Measurements from ENCODE around the gene RET.
A peak's percentile ranks its signal among the peaks of the same experiment; 100 is the strongest.
"Not testable (repeated sequence)": the region's sequence is repeated elsewhere in the genome, so short reads cannot be mapped to it uniquely, and the experiment has no call there.

The RET gene

GRCh38 chr10:43136432-43136831 is 59.6 kb downstream of the RET start:
- DNase-seq (ENCODE audit: low read depth) = no peak

- DNase-seq (ENCODE audit: low read depth) = no peak
These were observed 60.3 kb downstream of the RET start for GRCh38 chr10:43136995-43137716.

GRCh38 chr10:43137717-43138020 is 60.8 kb downstream of the RET start:
- DNase-seq (ENCODE audit: low read depth) = no peak

GRCh38 chr10:43138021-43138756 is 61.3 kb downstream of the RET start, which contains the start of gene CSGALNACT2:
TSS of gene CSGALNACT2 (plus strand) at chr10:43138445. CDS start at chr10:43155150, 16,705 bp downstream.
- peak; percentile 70 for DNase-seq (ENCODE audit: low read depth)

- DNase-seq (ENCODE audit: low read depth) = peak; percentile 24
These were observed 61.9 kb downstream of the RET start for GRCh38 chr10:43138757-43139241.

GRCh38 chr10:43141421-43141820 is 64.6 kb downstream of the RET start:
- DNase-seq (ENCODE audit: low read depth) = no peak

- no peak for DNase-seq (ENCODE audit: low read depth)
These were observed 68.4 kb downstream of the RET start for GRCh38 chr10:43145311-43145710.

GRCh38 chr10:43145936-43146335 is 69.1 kb downstream of the RET start:
- DNase-seq (ENCODE audit: low read depth) = not testable (repeated sequence)

GRCh38 chr10:43151371-43151770 is 74.5 kb downstream of the RET start:
- no peak for DNase-seq (ENCODE audit: low read depth)

- DNase-seq (ENCODE audit: low read depth) = no peak
These were observed 77.0 kb downstream of the RET start for GRCh38 chr10:43153901-43154300.

- DNase-seq (ENCODE audit: low read depth) = no peak
These were observed 78.4 kb downstream of the RET start for GRCh38 chr10:43155221-43155620.

- DNase-seq (ENCODE audit: low read depth) = no peak
These were observed 78.9 kb downstream of the RET start for GRCh38 chr10:43155741-43156140.

GRCh38 chr10:43156590-43157341 is 79.9 kb downstream of the RET start:
- DNase-seq (ENCODE audit: low read depth) = no peak

GRCh38 chr10:43158636-43159035 is 81.8 kb downstream of the RET start:
- DNase-seq (ENCODE audit: low read depth) = no peak

- DNase-seq (ENCODE audit: low read depth) = no peak
These were observed 83.4 kb downstream of the RET start for GRCh38 chr10:43160046-43160920.

- DNase-seq (ENCODE audit: low read depth) = no peak
These were observed 84.0 kb downstream of the RET start for GRCh38 chr10:43160921-43161255.

GRCh38 chr10:43162604-43163003 is 85.7 kb downstream of the RET start:
- no peak for DNase-seq (ENCODE audit: low read depth)

GRCh38 chr10:43166207-43166879 is 89.5 kb downstream of the RET start:
- no peak for DNase-seq (ENCODE audit: low read depth)

- no peak for DNase-seq (ENCODE audit: low read depth)
These were observed 90.1 kb downstream of the RET start for GRCh38 chr10:43166880-43167497.

- no peak for DNase-seq (ENCODE audit: low read depth)
These were observed 90.6 kb downstream of the RET start for GRCh38 chr10:43167498-43167889.

GRCh38 chr10:43170491-43170890 is 93.6 kb downstream of the RET start:
- no peak for DNase-seq (ENCODE audit: low read depth)

All from stimulated activated CD8-positive, alpha-beta memory T cell treated with anti-CD3 and anti-CD28 coated beads, Interleukin-15, amount 100 ng/mL, for 1 hour (primary cell).